MG63 (cell line): ENCODE data around the gene PTPRD. TPM values are rescaled to one million over a fixed set of nuclear protein-coding genes. Genes with fewer than 3 reads are reported as not detected.

ENCODE experiments used
- DNase-seq: peaks from one replicate; pipeline ENCODE4 v3.0.0-alpha.2; 2020
- H3K27me3 ChIP-seq: fragments of 250-450 bp; sonication (Bioruptor Pico); 2 replicates; pipeline ENCODE4 v1.5.1; 2020; ENCODE audit warnings: mild to moderate bottlenecking, moderate library complexity
- H3K36me3 ChIP-seq: fragments of 250-450 bp; sonication (Bioruptor Pico); 2 replicates; pipeline ENCODE4 v1.5.1; 2020; ENCODE audit warnings: mild to moderate bottlenecking, moderate library complexity
- H3K4me3 ChIP-seq: fragments of 250-450 bp; sonication (Bioruptor Pico); 2 replicates; pipeline ENCODE4 v1.5.1; 2020; ENCODE audit warnings: mild to moderate bottlenecking, moderate library complexity
- H3K9me3 ChIP-seq: fragments of 250-450 bp; sonication (Bioruptor Pico); 2 replicates; pipeline ENCODE4 v1.5.1; 2020; ENCODE audit warnings: mild to moderate bottlenecking, moderate library complexity
- total RNA-seq: library from RNA; depleted of rRNA; stranded (reverse); fragments of >200 nt; shearing (Covaris generic); gene quantifications from 2 replicates; pipeline ENCODE4 v1.2.3, GENCODE V29; 2014; ENCODE audit warnings: low replicate concordance

PTPRD gene
- total RNA-seq, 1 experiment from 2014 or later, result not detected

- Histone ChIP-seq H3K27me3 (no peaks in the 10 kb centered on the region), H3K36me3 (no peaks in the 10 kb centered on the region), H3K4me3 (no peak overlapping the region), H3K9me3 (no peaks in the 10 kb centered on the region)
- DNase-seq, result no peak
These were observed 1744.2 kb downstream of the PTPRD start for GRCh38 chr9:8868632-8869031.

GRCh38 chr9:8867148-8867547, 1745.7 kb downstream of the PTPRD start:
- Histone ChIP-seq H3K36me3 (no peaks in the 10 kb centered on the region), H3K4me3 (no peak overlapping the region), H3K27me3 (no peaks in the 10 kb centered on the region), H3K9me3 (no peaks in the 10 kb centered on the region)
- DNase-seq, result no peak

- no peak for DNase-seq
- H3K36me3 ChIP-seq, result no peaks in the 10 kb centered on the region
- H3K27me3 ChIP-seq, result no peaks in the 10 kb centered on the region
- no peak overlapping the region for H3K4me3 ChIP-seq
- H3K9me3 ChIP-seq, result no peaks in the 10 kb centered on the region
These were observed 1748.3 kb downstream of the PTPRD start for GRCh38 chr9:8864545-8864896.

GRCh38 chr9:8863886-8864544, 1748.8 kb downstream of the PTPRD start:
- no peak for DNase-seq
- Histone ChIP-seq H3K27me3 (no peaks in the 10 kb centered on the region), H3K4me3 (no peak overlapping the region), H3K9me3 (no peaks in the 10 kb centered on the region), H3K36me3 (no peaks in the 10 kb centered on the region)

- no peak for DNase-seq
- no peak overlapping the region for H3K4me3 ChIP-seq
- no peaks in the 10 kb centered on the region for H3K9me3 ChIP-seq
- H3K36me3 ChIP-seq, result no peaks in the 10 kb centered on the region
- H3K27me3 ChIP-seq, result no peaks in the 10 kb centered on the region
These were observed 1749.7 kb downstream of the PTPRD start for GRCh38 chr9:8863069-8863468.

- H3K36me3 ChIP-seq, result no peaks in the 10 kb centered on the region
- no peak overlapping the region for H3K4me3 ChIP-seq
- DNase-seq, result no peak
- H3K27me3 ChIP-seq, result no peaks in the 10 kb centered on the region
- H3K9me3 ChIP-seq, result no peaks in the 10 kb centered on the region
These were observed 1751.9 kb downstream of the PTPRD start for GRCh38 chr9:8860925-8861324.

GRCh38 chr9:8860086-8860485, 1752.7 kb downstream of the PTPRD start:
- H3K36me3 ChIP-seq, result no peaks in the 10 kb centered on the region
- no peak for DNase-seq
- no peaks in the 10 kb centered on the region for H3K9me3 ChIP-seq
- H3K4me3 ChIP-seq, result no peak overlapping the region
- H3K27me3 ChIP-seq, result no peaks in the 10 kb centered on the region

GRCh38 chr9:8859416-8859815, 1753.4 kb downstream of the PTPRD start:
- no peaks in the 10 kb centered on the region for H3K36me3 ChIP-seq
- no peaks in the 10 kb centered on the region for H3K27me3 ChIP-seq
- no peaks in the 10 kb centered on the region for H3K9me3 ChIP-seq
- H3K4me3 ChIP-seq, result no peak overlapping the region
- DNase-seq, result no peak

GRCh38 chr9:8858596-8859161, 1754.1 kb downstream of the PTPRD start:
- DNase-seq, result no peak
- no peaks in the 10 kb centered on the region for H3K27me3 ChIP-seq
- no peaks in the 10 kb centered on the region for H3K36me3 ChIP-seq
- H3K9me3 ChIP-seq, result no peaks in the 10 kb centered on the region
- no peak overlapping the region for H3K4me3 ChIP-seq

- Histone ChIP-seq H3K27me3 (no peaks in the 10 kb centered on the region), H3K4me3 (no peak overlapping the region), H3K36me3 (no peaks in the 10 kb centered on the region), H3K9me3 (no peaks in the 10 kb centered on the region)
- peak; percentile 26 for DNase-seq
These were observed 1754.7 kb downstream of the PTPRD start for GRCh38 chr9:8857926-8858595.

- peak; percentile 1 for DNase-seq
- H3K27me3 ChIP-seq, result no peaks in the 10 kb centered on the region
These were observed 1755.5 kb downstream of the PTPRD start for GRCh38 chr9:8857068-8857925.

GRCh38 chr9:8856396-8857067, 1756.3 kb downstream of the PTPRD start:
- Histone ChIP-seq H3K36me3 (no peaks in the 10 kb centered on the region), H3K27me3 (no peaks in the 10 kb centered on the region), H3K9me3 (no peaks in the 10 kb centered on the region), H3K4me3 (no peak overlapping the region)
- DNase-seq, result no peak

More at GRCh38 chr9:8857068-8857925, 1755.5 kb downstream of the PTPRD start:
- H3K36me3 ChIP-seq, result no peaks in the 10 kb centered on the region
- no peak overlapping the region for H3K4me3 ChIP-seq
- no peaks in the 10 kb centered on the region for H3K9me3 ChIP-seq

GRCh38 chr9:8855046-8855445, 1757.8 kb downstream of the PTPRD start:
- H3K4me3 ChIP-seq, result no peak overlapping the region
- DNase-seq, result no peak
- no peaks in the 10 kb centered on the region for H3K27me3 ChIP-seq
- no peaks in the 10 kb centered on the region for H3K9me3 ChIP-seq
- H3K36me3 ChIP-seq, result no peaks in the 10 kb centered on the region

GRCh38 chr9:8852301-8852864, 1760.4 kb downstream of the PTPRD start:
- H3K9me3 ChIP-seq, result no peaks in the 10 kb centered on the region
- no peak overlapping the region for H3K4me3 ChIP-seq
- DNase-seq, result no peak
- H3K27me3 ChIP-seq, result no peaks in the 10 kb centered on the region
- no peaks in the 10 kb centered on the region for H3K36me3 ChIP-seq

GRCh38 chr9:8850914-8851313, 1761.9 kb downstream of the PTPRD start:
- Histone ChIP-seq H3K27me3 (no peaks in the 10 kb centered on the region), H3K9me3 (no peaks in the 10 kb centered on the region), H3K36me3 (no peaks in the 10 kb centered on the region), H3K4me3 (no peak overlapping the region)
- DNase-seq, result no peak

GRCh38 chr9:8845808-8846207, 1767.0 kb downstream of the PTPRD start:
- DNase-seq, result no peak
- H3K4me3 ChIP-seq, result no peak overlapping the region
- H3K27me3 ChIP-seq, result no peaks in the 10 kb centered on the region

More at GRCh38 chr9:8845808-8846207, 1767.0 kb downstream of the PTPRD start:
- no peaks in the 10 kb centered on the region for H3K36me3 ChIP-seq
- no peaks in the 10 kb centered on the region for H3K9me3 ChIP-seq
